Posterior cingulate gyrus (tissue), 11 donors: ENCODE data around the gene HDAC1.

ENCODE experiments used
- DNase-seq, 10 donors: peaks; one replicate each; pipeline versions ENCODE4 v3.0.0 to v3.0.0-alpha.2; 2020 to 2021; ENCODE audit warnings: mixed read lengths in 3 of 10
- intact Hi-C: fragments of 100-400 bp; cut with DNase I; formaldehyde crosslinking; loops from one replicate; pipeline ENCODE4 v1.15.1; 2023

HDAC1 gene

DNA sequence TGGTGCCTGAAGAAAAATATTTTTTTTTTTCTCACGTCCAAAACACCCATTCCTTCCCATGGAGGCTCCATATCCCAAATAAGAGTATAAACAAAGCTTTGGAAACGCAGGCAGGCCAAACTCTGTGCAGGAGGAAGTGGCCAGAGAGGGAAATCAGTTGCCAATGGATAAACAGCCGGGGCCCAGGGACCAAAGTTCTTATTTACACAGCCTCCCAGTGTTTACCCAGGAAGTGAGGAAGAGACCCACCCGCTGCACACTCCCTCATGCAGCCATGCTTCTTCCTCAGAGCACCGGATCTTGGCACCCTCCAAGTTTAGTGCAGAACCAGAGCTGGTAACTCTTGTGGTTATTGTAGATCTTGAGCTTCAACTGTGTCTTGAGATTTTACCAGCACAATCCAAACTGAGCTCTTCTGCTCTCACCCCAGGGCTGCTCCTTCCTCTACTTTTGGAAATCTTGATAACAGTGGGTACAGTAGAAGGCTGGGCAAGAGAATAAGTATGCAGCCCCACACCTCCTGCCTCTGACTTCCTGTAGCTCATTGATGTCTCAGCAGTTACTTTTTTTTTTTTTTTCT lies 29.9 kb downstream of the HDAC1 start:
- no peak for DNase-seq
- intact Hi-C loops, result no loop called here

DNA sequence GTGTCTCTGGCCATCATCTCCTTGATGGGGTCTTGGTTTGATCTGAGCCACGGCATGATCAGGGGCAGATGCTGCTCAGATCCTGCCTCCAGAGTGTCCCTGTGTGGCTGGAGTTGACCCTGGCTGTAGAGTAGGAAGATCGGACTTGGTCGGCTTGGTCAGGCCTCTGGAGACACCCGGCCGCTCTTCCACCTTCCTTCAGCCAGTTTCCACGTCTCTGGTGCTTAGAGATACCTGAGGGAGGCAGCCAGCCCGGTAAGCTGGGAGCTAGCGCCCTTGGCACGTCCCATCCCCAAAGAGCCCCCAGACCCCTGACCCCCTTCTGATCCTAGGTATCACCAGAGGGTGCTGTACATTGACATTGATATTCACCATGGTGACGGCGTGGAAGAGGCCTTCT lies 35.3 kb downstream of the HDAC1 start:
- DNase-seq, result peak in 1 of 10 donors; percentile 16
- intact Hi-C loops, result no loop called here

DNA sequence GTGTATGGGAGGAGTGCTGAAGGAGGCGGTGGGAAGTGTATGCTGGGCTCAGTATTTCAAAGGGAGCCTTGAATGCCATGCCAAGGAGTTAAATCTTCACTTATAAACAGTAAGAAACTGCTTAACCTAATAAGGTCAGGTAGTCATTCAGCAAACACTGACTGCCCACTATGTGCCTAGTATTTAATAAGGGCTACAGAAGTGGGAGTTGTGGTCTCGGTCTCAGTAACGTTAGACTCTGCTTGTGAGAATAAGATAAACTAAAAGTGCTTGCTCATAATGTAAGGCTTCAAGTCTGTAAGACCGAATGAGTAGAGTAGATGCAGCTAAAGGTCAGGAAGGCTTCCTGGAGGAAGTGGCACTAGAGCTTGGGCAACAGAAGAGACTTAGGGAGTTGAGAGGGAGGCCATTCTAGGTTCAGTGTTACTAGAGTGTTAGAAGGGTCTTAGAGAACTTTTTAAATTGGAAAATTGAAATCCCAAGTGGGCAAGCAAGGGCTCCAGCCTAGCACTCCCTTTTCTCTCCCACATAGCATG lies 38.1 kb downstream of the HDAC1 start:
- peak in 1 of 10 donors; percentile 1 for DNase-seq
- intact Hi-C loops, result loop anchor here (5.0 to 10.0 kb wide), 2 partner anchors 88 to 115 kb away; no protein-coding TSS in a partner anchor

DNA sequence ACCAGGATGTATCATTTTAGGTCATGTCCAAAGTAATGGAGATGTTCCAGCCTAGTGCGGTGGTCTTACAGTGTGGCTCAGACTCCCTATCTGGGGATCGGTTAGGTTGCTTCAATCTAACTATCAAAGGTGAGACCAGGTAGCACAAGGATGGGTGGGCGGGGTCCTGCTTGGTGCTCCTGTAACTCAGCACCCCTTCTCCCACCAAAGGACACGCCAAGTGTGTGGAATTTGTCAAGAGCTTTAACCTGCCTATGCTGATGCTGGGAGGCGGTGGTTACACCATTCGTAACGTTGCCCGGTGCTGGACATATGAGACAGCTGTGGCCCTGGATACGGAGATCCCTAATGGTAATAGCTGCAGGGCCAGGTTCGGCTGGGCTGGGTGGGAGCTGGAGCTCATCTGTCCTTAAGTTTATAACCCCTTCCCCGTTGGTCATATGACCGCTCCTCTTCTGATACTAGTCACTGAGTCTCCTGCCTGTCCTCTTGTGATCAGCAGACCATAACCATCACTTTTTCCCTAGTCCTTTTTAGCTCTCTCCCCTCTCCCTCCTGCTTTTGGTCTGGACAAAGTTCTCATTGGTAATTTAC lies 38.8 kb downstream of the HDAC1 start:
- DNase-seq, result peak in 2 of 10 donors; percentile 44 to 72
- intact Hi-C loops, result loop anchor here (5.0 to 10.0 kb wide), 2 partner anchors 88 to 116 kb away; no protein-coding TSS in a partner anchor

DNA sequence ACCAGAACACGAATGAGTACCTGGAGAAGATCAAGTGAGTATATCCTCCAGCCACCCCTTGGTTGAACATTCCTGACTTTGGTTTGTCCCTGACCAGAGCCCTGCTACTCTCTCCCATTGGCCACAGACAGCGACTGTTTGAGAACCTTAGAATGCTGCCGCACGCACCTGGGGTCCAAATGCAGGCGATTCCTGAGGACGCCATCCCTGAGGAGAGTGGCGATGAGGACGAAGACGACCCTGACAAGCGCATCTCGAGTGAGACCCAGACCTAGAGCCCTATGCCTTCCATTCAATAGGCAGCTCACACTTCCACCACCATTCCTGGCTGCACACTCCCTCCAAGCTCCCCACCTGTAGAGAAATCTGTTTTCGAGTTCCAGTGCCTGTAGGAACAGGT lies 39.7 kb downstream of the HDAC1 start:
- peak in 2 of 10 donors; percentile 52 to 59 for DNase-seq
- intact Hi-C loops, result loop anchor here (5.0 to 10.0 kb wide), 2 partner anchors 89 to 117 kb away; no protein-coding TSS in a partner anchor

DNA sequence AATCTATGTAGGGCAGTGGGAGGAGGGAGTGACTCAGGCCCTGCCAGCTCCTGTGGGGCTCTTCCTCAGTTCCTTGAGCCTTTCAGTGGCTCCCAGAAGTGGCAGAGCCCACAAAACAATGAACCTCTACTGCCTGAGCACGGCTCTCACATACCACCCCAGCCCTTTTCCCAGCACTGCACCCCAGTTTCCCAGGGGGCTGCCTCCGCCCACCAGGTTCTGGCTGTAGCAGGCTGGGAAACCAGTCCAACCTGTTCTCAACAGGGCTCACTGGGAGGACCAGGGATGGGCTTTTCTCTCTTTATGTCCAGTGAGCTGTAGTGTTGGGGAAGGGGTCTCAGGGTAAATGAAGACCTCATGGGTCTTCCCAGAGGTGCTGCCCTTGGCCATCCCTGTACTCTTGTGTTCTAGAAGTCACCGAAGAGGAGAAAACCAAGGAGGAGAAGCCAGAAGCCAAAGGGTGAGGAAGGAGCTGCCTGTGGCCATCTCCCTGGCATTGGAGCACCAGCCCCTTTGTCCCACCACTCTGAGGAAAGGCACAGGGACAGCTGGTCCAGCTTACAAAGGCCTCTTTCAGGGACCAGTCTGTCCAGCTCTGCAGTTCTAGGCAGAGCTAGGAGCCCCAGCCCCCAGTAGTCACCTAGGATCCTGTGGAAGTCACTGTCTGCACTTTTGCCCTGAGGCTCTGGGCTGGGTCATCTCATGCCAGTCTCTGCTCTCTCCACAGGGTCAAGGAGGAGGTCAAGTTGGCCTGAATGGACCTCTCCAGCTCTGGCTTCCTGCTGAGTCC lies 40.6 kb downstream of the HDAC1 start:
- intact Hi-C loops, result loop anchor here (5.0 to 10.0 kb wide), 2 partner anchors 90 to 118 kb away; no protein-coding TSS in a partner anchor
- peak in 3 of 10 donors; percentile 30 to 90 (median 55) for DNase-seq

DNA sequence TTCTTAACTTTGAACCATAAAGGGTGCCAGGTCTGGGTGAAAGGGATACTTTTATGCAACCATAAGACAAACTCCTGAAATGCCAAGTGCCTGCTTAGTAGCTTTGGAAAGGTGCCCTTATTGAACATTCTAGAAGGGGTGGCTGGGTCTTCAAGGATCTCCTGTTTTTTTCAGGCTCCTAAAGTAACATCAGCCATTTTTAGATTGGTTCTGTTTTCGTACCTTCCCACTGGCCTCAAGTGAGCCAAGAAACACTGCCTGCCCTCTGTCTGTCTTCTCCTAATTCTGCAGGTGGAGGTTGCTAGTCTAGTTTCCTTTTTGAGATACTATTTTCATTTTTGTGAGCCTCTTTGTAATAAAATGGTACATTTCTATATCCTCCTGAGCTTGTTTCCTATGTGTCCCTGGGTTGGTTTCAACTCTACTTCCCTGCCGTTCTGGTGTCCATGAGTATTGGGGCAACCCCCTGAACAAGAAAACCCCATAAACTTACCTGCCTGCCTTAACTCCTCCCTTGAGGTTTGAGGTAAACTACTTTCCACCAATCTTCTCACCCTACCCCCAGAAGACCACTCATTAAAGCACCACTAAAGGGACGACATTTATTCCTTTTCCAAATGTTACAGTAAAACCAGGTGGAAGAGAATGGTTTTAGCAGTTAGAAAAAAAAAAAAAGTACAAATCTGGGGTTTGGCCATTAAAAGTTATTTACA lies 41.5 kb downstream of the HDAC1 start:
- intact Hi-C loops, result loop anchor here (5.0 to 10.0 kb wide), 2 partner anchors 91 to 119 kb away; no protein-coding TSS in a partner anchor
- peak in 1 of 10 donors; percentile 2 for DNase-seq

DNA sequence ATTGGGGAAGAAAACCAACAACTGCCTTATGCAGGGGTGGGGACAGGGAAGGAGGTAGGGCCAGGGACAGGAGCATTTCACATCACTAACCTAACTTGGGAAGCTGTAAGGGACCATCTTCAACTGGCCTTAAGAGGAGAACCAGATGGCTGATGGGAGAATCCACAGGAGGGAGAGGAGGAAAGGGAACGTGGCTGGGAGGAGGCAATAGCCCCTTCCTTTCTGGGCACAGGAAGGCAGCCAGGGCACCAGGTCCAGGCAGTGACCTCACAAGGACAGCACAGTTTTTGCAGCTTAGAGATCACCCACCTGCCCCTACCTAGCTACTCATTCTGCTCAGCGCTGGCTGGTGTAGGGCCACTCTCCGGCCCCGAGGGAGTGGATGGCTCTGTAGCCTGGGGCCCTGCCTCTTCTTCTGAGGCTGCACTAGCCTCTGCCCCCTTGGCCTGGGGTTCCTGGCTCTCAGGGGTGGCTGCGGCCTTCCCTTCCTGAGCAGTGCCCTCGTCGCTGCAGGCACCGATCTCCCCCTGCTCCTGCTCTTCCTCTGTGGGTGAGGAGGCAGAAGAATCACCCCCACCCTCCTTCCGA lies 42.5 kb downstream of the HDAC1 start:
- DNase-seq, result peak in 2 of 10 donors; percentile 79 to 81
- intact Hi-C loops, result loop anchor here (5.0 to 10.0 kb wide), 2 partner anchors 92 to 120 kb away; no protein-coding TSS in a partner anchor

DNA sequence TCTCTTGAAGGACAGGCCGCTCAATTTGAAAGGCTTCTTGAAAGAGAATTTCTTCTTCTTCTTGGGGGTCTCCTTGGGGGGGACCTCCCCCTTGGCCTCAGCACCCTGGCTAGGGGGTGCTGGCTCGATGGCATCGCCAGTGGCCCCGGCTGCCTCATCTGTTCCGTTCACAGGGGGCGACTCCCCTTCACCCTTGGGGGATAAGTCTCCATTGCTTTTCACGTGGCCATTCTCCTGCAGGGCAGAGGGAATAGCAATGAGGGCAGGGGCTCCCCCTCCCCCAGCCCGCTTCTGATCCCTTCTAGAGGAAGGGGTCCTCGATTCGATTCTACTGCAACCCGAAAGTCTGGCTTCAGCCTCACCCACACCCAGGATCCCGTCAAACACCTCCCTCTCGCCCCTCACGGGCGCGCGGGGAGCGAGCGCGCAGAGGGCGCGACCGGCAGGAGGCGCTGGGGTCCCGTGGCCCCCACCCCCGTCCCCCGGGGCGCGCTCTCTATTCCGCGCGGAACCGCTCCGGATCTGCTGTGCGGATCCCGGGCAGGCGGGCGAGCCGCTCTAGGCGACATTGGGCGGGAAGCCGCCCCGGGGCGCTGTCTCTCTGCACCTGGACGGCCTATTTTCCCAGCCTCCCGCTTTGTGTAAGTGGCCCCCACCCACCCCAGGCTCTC lies 43.1 kb downstream of the HDAC1 start:
- DNase-seq, result peak in 5 of 10 donors; percentile 31 to 93 (median 84)
- intact Hi-C loops, result loop anchor here (5.0 to 10.0 kb wide), 2 partner anchors 93 to 120 kb away; no protein-coding TSS in a partner anchor

DNA sequence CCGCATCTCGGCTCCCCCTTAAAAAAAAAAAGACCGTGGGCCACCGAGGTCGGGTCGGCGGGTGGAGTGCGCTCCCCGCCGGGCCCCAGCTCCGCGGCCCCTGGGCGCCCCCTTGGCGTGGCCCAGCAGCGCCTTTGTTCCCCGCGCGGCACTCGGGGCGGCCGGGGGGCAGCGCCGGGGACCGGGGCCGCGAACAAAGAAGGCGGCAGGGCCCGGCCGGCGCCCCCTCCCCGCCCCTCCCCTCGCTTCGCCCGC lies 43.6 kb downstream of the HDAC1 start:
- DNase-seq, result no peak
- intact Hi-C loops, result loop anchor here (10.0 kb wide), 1 partner anchor 121 kb away; no protein-coding TSS in a partner anchor

DNA sequence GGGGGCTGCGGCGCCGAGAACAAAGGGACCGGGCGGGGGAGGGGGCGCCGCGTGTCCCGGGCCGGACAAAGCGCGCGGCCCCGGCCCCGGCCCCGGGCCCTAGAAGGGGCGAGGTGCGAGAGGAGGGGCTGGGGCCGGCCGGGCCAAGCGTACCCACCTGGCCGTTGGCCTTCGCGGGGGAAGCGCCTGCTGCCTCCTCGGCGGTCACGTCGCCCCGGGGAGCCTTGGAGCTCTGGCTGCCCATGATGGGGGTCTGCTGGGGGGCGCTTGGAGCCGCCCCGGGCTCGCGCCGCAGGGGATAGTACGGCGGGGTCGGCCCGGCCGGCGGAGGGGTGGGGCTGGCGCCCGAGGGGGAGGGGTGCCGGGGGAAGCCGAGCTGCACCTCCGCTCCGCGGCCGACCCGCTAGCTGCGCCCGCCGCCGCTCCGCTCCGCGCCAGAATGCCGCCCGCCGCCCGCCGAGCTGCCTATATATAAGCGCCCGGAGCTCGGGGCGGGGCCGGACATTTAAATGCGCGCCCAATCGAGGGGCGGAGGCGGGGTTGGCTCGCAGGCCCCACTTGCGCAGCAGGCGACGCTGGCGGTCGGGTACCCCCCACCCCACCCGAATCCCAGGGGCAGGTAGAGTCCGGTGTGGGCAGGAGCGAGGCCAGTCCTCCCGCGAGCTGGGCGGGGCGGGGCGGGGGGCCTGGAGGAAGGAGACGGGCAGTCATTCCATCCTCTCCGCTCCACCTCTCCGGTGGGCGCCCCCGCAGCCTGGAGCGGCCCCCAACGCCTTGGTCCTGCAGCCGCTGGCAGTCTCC lies 44.1 kb downstream of the HDAC1 start, which contains the start of gene MARCKSL1:
MARCKSL1 (minus strand) TSS at position 444 of the 801 bp plus-strand sequence; CDS start at position 244, 200 bp downstream.
- intact Hi-C loops, result loop anchor here (10.0 kb wide), 1 partner anchor 121 kb away; no protein-coding TSS in a partner anchor
- peak; percentile 78 to 98 (median 87) for DNase-seq

DNA sequence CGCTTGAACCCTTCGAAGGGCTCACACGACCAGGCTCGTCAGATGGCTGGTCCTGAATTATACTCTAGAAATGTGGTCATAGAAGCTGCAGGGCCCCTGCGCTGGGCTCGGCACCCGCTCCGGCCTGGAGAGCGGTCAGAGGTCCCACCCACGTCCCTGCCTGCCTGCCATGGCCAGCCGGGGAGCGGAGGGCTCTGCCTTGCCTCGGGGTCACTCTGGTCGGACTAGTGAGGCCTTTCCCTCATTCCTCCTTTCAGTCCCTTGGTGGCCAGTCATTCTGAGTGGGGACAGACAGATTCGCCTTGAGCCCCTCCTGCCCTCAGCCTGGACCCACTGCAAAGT lies 44.7 kb downstream of the HDAC1 start:
- DNase-seq, result no peak
- intact Hi-C loops, result loop anchor here (10.0 kb wide), 1 partner anchor 122 kb away; no protein-coding TSS in a partner anchor

DNA sequence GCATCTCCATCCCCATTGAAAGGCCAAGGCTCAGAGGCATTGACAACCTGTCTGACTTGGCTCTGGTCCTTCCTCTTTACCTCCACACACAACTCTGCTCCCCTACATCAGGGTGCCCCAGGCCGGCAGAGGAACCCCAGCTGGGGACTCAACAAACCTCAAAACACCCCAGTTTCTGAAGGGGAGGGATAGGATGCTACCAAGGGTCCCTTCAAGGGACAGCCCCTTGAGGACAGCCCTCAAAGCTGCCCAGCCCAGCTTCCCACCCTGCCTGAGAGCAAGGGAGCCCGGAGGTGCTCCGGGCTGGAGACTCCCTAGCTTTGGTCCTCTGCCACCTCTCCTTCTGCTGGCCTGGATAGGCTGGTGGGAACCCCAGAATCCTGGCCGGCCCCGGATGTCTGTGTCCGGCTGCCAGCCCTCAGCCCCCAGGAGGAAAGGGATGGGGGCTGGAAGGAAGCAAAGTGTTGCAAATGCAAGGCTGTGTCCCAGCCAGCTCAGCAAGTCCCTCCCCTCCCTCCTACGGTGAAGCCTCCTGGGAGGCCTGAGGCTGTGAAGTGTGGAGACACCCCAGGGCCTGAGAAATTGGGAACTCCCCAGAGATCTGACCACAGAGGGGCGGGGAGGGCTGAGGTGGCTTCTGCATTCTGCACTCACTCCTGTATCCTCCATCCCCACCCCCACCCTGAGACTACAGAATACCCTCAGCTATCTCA lies 45.2 kb downstream of the HDAC1 start:
- intact Hi-C loops, result loop anchor here (10.0 kb wide), 1 partner anchor 122 kb away; no protein-coding TSS in a partner anchor
- peak in 1 of 10 donors; percentile 78 for DNase-seq

DNA sequence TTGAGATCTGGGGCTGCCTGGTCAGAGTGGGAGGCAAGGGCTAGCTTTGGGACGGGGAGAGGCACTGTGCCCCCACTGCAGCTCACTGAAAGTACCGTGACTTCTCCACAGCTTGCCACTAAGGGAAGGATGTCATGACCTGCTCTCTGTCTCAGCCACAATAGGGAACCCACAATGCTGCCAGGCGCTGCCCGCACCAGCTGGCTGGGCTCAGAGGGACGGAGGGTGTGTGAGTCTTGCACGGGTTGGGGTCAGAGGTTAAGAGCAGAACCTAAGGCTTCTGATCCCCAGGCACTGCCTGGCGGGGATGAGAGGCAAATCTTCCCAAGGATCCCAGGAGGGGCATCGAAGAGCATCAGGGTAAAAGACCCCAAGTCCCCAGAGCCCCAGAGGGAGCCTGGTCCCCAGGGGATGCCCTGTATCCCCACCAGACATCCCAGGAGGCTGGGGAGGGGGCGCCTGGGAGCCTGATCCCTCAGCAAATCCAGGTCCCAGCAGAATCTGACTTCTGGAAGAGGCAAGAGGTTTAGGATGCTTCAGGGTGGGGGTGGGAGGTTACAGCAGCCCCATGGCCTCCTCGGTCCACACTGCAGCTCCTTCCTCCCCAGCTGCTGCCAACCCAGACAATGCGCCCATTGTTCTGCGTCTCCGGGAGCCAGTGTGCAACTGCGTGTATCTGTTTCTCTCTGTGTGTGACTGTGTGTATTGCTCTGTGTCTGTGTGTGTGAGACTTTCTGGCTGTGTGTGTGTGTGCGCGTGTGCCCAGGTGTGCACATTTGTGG lies 46.2 kb downstream of the HDAC1 start:
- intact Hi-C loops, result loop anchor here (10.0 kb wide), 1 partner anchor 123 kb away; no protein-coding TSS in a partner anchor
- peak; percentile 73 to 98 (median 88) for DNase-seq

DNA sequence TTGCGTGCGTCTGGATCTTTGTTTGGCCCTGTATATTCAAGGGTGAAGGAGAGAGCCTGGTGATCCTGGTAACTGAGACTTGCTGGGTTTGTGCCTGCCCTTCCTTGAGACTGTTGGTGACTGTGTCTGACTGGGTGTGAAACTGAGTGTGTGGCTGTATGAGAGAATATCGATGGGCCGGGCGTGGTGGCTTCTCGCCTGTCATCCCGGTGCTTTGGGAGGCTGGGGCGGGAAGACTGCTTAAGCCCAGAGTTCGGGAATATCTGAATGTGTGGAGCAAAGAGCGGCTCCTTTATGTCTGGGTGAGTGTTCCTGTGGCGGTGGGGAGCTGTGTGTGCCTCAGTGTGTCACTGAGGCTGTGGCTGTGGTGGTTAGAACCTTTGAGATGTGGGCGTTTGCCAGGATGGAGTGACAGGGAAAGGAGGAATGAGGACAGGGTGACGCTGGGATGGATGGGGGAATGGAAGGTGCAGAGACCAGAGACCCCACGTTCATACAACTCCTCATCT lies 46.8 kb downstream of the HDAC1 start:
- intact Hi-C loops, result loop anchor here (10.0 kb wide), 1 partner anchor 124 kb away; no protein-coding TSS in a partner anchor

DNA sequence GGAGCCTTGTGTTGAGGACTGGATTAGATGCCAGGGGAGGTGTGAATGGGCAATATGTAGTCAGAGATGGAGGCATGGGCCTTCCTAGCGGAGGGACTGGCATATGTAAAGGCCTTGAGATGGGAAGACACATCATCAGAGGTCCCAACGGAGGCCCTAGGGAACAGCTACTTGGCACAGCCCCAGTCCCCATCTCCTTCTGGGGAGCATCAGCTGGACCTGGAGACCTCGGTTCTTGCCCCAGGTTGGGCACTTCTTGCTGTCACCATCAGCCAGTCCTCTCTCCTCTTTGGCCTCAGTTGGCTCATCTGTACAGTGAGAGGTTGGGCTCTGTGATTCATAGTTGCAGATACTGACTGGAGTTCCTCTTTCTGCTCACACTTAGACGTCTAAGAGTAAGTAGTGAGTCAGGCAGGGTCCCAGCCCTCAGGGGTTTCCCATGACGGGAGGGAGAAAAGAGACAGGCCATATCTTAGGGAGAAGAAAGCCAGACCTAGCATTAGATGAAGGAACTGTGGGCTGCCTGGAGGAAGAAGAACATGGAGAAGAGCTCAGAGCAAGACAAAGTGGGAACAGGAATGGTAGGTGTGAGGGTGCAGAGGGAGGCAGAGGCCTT lies 47.6 kb downstream of the HDAC1 start:
- intact Hi-C loops, result loop anchor here (10.0 kb wide), 1 partner anchor 125 kb away; no protein-coding TSS in a partner anchor
- DNase-seq, result peak in 1 of 10 donors; percentile 18

More for the DNA sequence above, 46.8 kb downstream of the HDAC1 start:
- DNase-seq, result peak in 2 of 10 donors; percentile 41 to 58
